HG03060 (cell line): ENCODE measurements around the gene PDXDC1.
"Not testable (repeated sequence)": the region's sequence is repeated elsewhere in the genome, so short reads cannot be mapped to it uniquely, and the experiment has no call there.

Experiments
- ATAC-seq: cut with Tn5 transposase; IDR thresholded peaks from one replicate; pipeline ENCODE4 v1.9.1; 2021; ENCODE audit warnings: low read depth, moderate number of reproducible peaks; ENCODE audit not compliant: unreplicated experiment

Gene PDXDC1

GRCh38 chr16:15146264-15146662 lies 171.4 kb downstream of the PDXDC1 start:
- ATAC-seq, result not testable (repeated sequence)

GRCh38 chr16:15148831-15149230 lies 174.0 kb downstream of the PDXDC1 start:
- ATAC-seq, result not testable (repeated sequence)

GRCh38 chr16:15149260-15149659 lies 174.4 kb downstream of the PDXDC1 start:
- not testable (repeated sequence) for ATAC-seq

DNA sequence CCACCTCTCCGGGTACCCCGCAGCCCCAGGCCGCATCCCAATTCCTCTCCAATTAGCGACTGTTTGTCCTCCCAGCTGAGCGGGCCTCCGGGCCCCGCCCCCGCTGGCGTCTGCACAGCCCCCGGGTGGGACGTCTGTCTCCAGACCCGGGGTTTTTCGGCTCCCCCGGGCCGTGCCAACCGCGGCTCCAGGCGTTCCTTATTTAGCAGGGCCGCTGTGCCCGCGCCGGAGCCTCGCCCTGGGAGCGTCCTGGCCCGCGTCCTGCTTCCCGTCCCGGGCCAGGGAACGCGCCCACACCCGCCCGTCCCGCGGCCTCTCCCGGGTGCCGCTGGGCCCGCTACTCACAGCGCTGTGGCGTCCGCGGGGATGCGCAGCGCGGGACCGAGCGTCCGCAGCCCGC lies 179.2 kb downstream of the PDXDC1 start:
- ATAC-seq, result not testable (repeated sequence)

GRCh38 chr16:15154650-15155562 lies 180.1 kb downstream of the PDXDC1 start:
- ATAC-seq, result not testable (repeated sequence)

DNA sequence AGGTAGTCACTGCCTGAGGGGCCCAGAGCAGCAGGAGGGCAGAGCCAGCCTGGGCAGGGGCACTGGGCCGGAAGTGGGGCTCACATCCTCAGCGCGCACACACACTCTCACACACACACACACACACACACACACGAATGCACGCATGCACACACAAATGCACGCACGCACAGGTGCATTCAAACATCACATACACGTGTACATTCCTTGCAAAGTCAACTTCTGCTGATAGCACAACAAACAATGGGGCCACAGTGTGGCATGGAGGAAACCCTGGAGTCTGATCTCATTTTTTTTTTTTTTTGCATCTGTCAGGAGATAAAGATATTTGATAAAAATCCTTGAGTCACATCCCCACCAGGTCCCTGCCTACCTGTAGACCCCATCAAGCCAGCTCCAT lies 182.8 kb downstream of the PDXDC1 start:
- ATAC-seq, result not testable (repeated sequence)

DNA sequence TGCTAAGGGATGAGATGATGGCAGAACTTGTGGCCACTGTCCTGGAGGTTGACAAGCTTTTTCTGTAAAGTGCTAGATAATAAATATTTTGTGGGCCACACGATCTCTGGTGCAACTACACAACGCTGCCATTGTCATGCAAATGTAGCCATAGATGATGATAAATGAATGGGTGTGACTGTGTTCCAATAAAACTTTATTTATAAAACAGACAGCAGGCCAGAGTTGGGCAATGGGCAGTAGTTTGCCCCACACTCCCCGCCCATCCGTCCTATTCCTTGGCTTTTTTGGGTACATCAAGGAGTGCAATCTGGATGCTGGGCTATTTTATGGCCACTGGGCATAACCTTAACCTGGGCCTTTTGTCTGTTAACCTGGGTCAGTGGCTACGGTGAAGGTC lies 184.8 kb downstream of the PDXDC1 start:
- ATAC-seq, result not testable (repeated sequence)

DNA sequence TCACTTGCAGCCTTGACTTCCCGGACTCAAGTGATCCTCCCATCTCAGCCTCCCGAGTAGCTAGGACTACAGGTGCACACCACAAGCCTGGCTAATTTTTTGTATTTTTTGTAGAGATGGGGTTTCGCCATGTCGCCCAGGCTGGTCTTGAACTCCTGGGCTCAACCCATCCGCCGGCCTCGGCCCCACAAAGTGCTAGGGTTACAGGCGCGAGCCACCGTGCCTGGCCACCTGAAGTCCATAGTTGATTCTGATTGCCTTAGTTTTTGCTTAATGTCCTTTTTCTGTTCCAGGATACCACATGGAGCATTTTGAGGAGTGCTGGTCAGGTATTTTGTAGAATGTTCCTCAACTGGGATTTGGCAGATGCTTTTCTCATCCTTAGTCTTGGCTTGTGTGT lies 185.7 kb downstream of the PDXDC1 start:
- not testable (repeated sequence) for ATAC-seq

- ATAC-seq, result not testable (repeated sequence)
These were observed 188.2 kb downstream of the PDXDC1 start for GRCh38 chr16:15163055-15163454.

DNA sequence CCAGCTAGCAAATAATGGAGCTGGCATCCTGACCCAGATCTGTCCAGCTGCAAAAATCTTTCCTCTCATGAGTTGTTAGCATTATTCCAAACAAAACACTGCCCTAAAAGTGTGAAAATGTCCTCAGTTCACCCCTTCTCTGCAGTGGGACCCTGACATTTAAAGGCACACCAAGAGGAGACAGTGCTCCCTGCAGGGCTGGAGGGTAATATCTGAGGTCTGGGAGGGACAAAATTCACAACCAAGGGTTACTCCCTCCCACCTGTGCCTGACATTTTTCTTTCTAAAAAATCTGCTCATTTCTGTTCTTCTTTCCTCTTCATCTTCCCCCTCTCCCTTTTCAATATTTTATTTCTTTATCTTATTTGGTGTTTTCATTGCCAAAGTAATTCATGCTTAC lies 191.4 kb downstream of the PDXDC1 start:
- not testable (repeated sequence) for ATAC-seq

DNA sequence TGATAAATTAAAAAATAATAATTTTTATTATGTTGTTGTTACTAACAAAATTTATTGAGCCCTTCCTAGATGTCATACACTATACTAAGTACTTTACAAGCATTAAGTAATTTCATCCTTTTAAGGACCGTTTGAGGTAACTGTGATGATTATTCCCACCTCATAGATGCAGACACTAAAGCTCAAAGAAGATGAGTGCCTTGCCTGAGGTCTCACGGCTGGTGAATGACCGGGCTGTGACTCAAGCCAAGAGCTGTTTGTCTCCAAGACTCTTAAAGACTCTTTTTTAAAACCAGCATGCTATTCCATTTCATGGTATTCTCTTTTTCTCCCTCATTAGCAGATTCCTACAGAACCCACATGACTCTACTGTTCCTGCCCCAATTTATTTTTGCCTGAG lies 193.5 kb downstream of the PDXDC1 start:
- ATAC-seq, result not testable (repeated sequence)

DNA sequence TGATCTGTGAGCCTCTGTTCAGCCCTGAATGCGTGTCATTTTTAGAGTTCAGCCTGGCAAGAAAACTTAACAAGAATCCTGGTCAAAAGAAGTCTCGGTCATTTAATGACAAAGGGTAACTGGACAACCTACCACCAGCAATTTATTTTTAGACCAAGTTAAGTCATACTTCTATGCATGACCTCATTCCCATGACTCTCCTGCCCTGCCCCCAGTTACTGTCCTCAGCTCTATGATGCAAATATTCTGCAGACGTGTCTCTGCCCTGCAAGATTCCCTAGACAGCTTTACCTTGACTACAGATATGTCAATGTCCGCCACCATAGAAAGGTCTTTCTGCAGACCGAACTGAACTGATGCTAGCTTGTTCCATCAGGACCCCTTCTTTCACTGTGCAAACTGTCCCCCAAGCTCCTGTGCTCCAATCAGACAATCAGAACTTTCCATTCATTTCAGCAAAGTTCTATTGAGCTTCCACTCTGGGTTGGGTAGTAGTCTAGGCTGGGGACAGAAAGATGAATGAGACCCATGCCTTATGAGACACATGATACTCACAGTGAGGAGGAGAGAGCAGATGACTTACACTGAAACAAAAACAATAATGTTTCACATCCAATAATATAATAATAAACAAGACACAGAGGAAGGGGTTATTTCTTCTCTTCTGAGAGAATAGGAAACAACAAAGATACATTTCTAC lies 194.3 kb downstream of the PDXDC1 start:
- not testable (repeated sequence) for ATAC-seq

DNA sequence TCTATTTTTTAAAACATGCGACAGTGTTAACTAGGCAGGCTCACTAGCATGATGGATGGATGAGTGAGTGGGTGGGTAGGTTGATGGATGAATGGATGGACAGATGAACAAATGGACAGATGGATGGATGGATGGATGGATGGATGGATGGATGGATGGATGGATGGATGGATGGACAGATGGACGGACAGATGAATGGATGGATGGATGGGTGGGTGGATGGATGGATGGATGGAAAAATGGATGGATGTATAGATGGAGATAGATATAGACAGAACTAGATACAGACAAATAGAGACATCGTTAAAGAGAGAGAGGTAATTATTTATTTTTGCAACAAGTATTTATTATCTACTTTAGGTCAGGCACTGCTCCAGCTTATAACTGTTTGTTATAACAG lies 205.1 kb downstream of the PDXDC1 start:
- not testable (repeated sequence) for ATAC-seq

- ATAC-seq, result not testable (repeated sequence)
These were observed 206.1 kb downstream of the PDXDC1 start for GRCh38 chr16:15180946-15181345.

- not testable (repeated sequence) for ATAC-seq
These were observed 209.2 kb downstream of the PDXDC1 start for GRCh38 chr16:15184000-15184399.
